ENCODE results near the gene SNTA1. TPM values are rescaled to one million over a fixed set of nuclear protein-coding genes. Genes with fewer than 3 reads are reported as not detected.

The SNTA1 gene
- total RNA-seq, 1 experiment from 2014 or later, result 14.6 TPM

DNA sequence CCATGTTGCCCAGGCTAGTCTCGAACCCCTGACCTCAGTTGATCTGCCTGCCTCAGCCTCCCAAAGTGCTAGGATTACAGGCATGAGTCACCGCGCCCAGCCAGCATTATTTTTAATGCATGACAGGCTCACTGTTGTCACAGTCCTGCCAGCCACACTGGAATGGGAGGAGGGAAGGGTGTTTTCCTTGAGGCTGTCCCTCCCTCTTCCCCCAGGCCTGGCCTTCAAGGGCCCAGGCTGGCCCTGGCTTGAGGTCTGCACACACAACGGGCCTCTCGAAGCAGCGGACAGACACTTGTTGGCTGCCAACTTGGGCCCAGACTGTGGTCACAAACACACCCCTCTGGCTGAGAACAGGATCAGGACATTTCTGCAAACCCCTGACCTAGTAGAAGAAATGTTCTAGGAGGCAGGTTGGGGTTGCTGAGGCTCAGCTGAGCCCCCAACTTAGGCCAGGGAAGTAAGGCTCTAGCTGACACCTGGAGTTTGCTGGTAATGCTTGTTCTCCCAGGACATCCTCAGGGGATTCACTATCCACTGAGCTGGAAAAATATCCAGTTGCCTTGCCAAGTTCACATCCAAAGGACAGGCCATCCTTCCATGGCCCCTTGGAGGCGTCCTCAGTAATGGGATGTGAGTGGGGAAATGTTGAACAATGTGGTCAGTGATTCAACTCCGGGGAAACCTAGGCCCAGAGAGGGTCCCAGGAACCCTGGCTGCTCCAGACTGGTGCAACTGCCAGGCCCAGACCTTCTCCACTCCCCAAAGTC is 9.9 kb downstream of the SNTA1 start:
- no peaks in the 10 kb centered on the region for H3K9me3 ChIP-seq (ENCODE audit: control insufficient read depth in 1 of 2, insufficient read depth in 1 of 2, low read depth in 1 of 2, low read length in 2 of 2)
- ChIA-PET POLR2A (interaction anchor here (1.6 kb wide), 1 partner anchor 10 kb away, joined by 3 read pairs; the partner anchor contains the start of gene SNTA1), CTCF (no interaction called here), RAD21 (ENCODE audit: low non-redundant PET in 1 of 2, low total read pairs in 2 of 2, uncharacterized antibody in 2 of 2, unreplicated experiment in 2 of 2) (no interaction called here)
- H3K9me2 ChIP-seq (ENCODE audit: insufficient read depth), result no peaks in the 10 kb centered on the region
- H3K27me3 ChIP-seq (ENCODE audit: insufficient read depth, low read length), result no peaks in the 10 kb centered on the region
- no peak overlapping the region for H3K9ac ChIP-seq (ENCODE audit: low read length)
- peaks cover 9% of the 10 kb centered on the region in 2 experiments; a peak in 3 of 4 replicates for H3K4me1 ChIP-seq (ENCODE audit: control insufficient read depth in 1 of 2, insufficient read depth in 2 of 2, low read length in 2 of 2)
- no peaks in the 10 kb centered on the region for H3K79me2 ChIP-seq (ENCODE audit: insufficient read depth, low read length)
- H3K4me2 ChIP-seq (ENCODE audit: low read length), result peak overlapping the region; percentile 23; the same call in 1 of the 2 replicates
- no peak overlapping the region for H2AFZ ChIP-seq (ENCODE audit: low read depth, low read length, poor library complexity, severe bottlenecking)
- H4K20me1 ChIP-seq (ENCODE audit: insufficient read depth), result no peaks in the 10 kb centered on the region
- no peak overlapping the region for H3K4me3 ChIP-seq (replicated peaks in 1 of 2; ENCODE audit: low read depth in 1 of 2, low read length in 2 of 2)
- TF ChIP-seq, protein P1, sequence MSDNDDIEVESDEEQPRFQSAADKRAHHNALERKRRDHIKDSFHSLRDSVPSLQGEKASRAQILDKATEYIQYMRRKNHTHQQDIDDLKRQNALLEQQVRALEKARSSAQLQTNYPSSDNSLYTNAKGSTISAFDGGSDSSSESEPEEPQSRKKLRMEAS (IDR thresholded peaks at IDR 0.05), result no peak
- TF ChIP-seq ELF1 (IDR thresholded peaks at IDR 0.05; ENCODE audit: borderline replicate concordance, low read depth) (no peak), FOSL1 (IDR thresholded peaks at IDR 0.05; ENCODE audit: low read depth) (no peak), EZH2 (IDR thresholded peaks at IDR 0.05) (no peak), EZH2phosphoT487 (IDR thresholded peaks at IDR 0.05; ENCODE audit: borderline replicate concordance) (no peak), CBX3 (IDR thresholded peaks at IDR 0.05; ENCODE audit: low read depth) (no peak), ZNF274 (IDR thresholded peaks at IDR 0.05; ENCODE audit: low read depth, low read length) (no peak), JUND (IDR thresholded peaks at IDR 0.05) (no peak)
- TF ChIP-seq, protein P2, sequence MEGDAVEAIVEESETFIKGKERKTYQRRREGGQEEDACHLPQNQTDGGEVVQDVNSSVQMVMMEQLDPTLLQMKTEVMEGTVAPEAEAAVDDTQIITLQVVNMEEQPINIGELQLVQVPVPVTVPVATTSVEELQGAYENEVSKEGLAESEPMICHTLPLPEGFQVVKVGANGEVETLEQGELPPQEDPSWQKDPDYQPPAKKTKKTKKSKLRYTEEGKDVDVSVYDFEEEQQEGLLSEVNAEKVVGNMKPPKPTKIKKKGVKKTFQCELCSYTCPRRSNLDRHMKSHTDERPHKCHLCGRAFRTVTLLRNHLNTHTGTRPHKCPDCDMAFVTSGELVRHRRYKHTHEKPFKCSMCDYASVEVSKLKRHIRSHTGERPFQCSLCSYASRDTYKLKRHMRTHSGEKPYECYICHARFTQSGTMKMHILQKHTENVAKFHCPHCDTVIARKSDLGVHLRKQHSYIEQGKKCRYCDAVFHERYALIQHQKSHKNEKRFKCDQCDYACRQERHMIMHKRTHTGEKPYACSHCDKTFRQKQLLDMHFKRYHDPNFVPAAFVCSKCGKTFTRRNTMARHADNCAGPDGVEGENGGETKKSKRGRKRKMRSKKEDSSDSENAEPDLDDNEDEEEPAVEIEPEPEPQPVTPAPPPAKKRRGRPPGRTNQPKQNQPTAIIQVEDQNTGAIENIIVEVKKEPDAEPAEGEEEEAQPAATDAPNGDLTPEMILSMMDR (IDR thresholded peaks at IDR 0.05 in 2 of 3, conservative IDR thresholded peaks at IDR 0.05 in 1 of 3; ENCODE audit: borderline replicate concordance in 1 of 3, insufficient read depth in 1 of 3, low read depth in 2 of 3, low read length in 2 of 3), result no peak
- TF ChIP-seq, protein P3, sequence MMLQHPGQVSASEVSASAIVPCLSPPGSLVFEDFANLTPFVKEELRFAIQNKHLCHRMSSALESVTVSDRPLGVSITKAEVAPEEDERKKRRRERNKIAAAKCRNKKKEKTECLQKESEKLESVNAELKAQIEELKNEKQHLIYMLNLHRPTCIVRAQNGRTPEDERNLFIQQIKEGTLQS (IDR thresholded peaks at IDR 0.05), result no peak
- no peaks in the 10 kb centered on the region for H3K36me3 ChIP-seq (ENCODE audit: control insufficient read depth in 1 of 2, insufficient read depth in 2 of 2, low read length in 2 of 2)
- H3K27ac ChIP-seq (ENCODE audit: low read depth, low read length), result peak overlapping the region; percentile 9; the same call in 1 of the 2 replicates
- DNase-seq (ENCODE audit: low read depth, low spot score), result no peak
- BruUV-seq (replicated peaks), result no TSS peak
- intact Hi-C loops (cut with micrococcal nuclease), result no loop called here
- peak; percentile 83 for ATAC-seq

All from HCT116 (cell line).